ENCODE data around the gene ZNF362.

ZNF362 gene

DNA sequence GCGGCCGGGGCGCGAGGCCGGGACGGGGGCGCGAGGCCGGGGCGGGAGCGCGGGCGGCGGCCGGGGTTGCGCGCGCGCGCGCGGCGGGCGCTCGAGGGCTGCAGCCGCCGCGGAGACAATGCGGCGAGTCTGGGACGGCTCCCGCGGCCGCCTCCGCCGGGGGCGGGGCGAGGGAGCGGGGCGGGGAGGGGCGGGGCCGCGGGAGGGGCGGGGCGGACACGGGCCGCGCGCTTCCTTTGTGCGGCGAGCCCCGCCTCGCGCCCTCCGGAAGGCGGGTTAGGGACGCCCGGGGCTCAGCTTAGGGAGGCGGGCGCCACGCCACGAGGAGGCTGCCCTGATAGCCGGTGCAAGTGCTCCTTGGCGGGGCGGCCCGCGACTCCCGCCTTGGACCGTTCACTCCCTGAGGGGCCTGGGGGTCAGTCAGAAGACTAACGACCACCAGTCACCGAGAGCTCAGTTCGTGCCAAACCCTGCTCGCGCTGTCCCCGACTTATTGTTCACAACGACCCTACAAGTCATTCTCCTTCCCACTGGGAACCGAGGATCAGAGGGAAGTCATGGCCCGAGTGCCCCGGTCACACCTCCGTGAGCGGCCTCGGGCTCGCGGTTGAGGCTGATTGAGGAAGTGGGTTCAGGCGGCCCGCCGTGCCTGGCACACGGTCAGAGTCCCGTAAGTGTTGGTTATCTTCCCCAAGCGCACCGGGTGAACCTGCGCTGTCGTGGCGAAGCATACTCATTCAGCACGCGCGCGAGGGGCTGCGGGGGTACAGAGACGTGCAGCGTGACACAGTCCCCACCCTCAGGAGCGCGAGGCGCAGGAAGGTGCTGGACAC lies 93.7 kb downstream of the ZNF362 start:
- peak; percentile 78 for DNase-seq (ENCODE audit: insufficient read length, low spot score)
- TF ChIP-seq, protein P1, sequence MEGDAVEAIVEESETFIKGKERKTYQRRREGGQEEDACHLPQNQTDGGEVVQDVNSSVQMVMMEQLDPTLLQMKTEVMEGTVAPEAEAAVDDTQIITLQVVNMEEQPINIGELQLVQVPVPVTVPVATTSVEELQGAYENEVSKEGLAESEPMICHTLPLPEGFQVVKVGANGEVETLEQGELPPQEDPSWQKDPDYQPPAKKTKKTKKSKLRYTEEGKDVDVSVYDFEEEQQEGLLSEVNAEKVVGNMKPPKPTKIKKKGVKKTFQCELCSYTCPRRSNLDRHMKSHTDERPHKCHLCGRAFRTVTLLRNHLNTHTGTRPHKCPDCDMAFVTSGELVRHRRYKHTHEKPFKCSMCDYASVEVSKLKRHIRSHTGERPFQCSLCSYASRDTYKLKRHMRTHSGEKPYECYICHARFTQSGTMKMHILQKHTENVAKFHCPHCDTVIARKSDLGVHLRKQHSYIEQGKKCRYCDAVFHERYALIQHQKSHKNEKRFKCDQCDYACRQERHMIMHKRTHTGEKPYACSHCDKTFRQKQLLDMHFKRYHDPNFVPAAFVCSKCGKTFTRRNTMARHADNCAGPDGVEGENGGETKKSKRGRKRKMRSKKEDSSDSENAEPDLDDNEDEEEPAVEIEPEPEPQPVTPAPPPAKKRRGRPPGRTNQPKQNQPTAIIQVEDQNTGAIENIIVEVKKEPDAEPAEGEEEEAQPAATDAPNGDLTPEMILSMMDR (IDR thresholded peaks at IDR 0.05; ENCODE audit: insufficient read depth, missing control alignments) = no peak
- no peak for FAIRE-seq
